HUES6 (cell line): ENCODE measurements around the gene PSMD14.

Experiments
- H3K27ac ChIP-seq: 2 replicates; pipeline ENCODE4 v1.7.0; 2013; ENCODE audit warnings: low read depth, mild to moderate bottlenecking, low read length, inconsistent platforms
- H3K27me3 ChIP-seq: 2 replicates; pipeline ENCODE4 v1.6.1; 2013; ENCODE audit warnings: low read length; ENCODE audit not compliant: control insufficient read depth, insufficient read depth
- H3K36me3 ChIP-seq: 2 replicates; pipeline ENCODE4 v1.6.1; 2013; ENCODE audit warnings: low read length; ENCODE audit not compliant: control insufficient read depth, insufficient read depth
- H3K4me1 ChIP-seq: 2 replicates; pipeline ENCODE4 v1.6.1; 2013; ENCODE audit warnings: low read length; ENCODE audit not compliant: control insufficient read depth, insufficient read depth
- H3K4me3 ChIP-seq: 2 replicates; pipeline ENCODE4 v1.5.1; 2013; ENCODE audit warnings: low read depth, low read length
- H3K9ac ChIP-seq: one replicate; pipeline ENCODE4 v1.6.1; 2013; ENCODE audit warnings: mild to moderate bottlenecking, low read length
- H3K9me3 ChIP-seq: 2 replicates; pipeline ENCODE4 v1.6.1; 2013; ENCODE audit warnings: low read depth, low read length; ENCODE audit not compliant: control insufficient read depth, insufficient read depth

PSMD14 gene

GRCh38 chr2:161412346-161412745, 104.1 kb downstream of the PSMD14 start:
- Histone ChIP-seq H3K9me3 (no peaks in the 10 kb centered on the region), H3K9ac (no peak overlapping the region), H3K27ac (no peak overlapping the region), H3K4me1 (peaks cover 40% of the 10 kb centered on the region), H3K4me3 (no peak overlapping the region), H3K27me3 (peaks cover 45% of the 10 kb centered on the region), H3K36me3 (0 out of 2 replicates have a peak, but pooled peaks cover 6% of the 10 kb centered on the region)

- Histone ChIP-seq H3K27me3 (peaks cover 65% of the 10 kb centered on the region), H3K4me1 (peaks cover 57% of the 10 kb centered on the region), H3K9me3 (no peaks in the 10 kb centered on the region), H3K4me3 (peak overlapping the region; percentile 71), H3K36me3 (0 out of 2 replicates have a peak, but pooled peaks cover 4% of the 10 kb centered on the region), H3K27ac (no peak overlapping the region), H3K9ac (peak overlapping the region; percentile 50)
Observed at GRCh38 chr2:161414042-161415033, 106.1 kb downstream of the PSMD14 start.

- Histone ChIP-seq H3K27me3 (peaks cover 74% of the 10 kb centered on the region), H3K9me3 (no peaks in the 10 kb centered on the region), H3K4me3 (peak overlapping the region; percentile 71), H3K9ac (no peak overlapping the region), H3K4me1 (peaks cover 57% of the 10 kb centered on the region), H3K36me3 (0 out of 2 replicates have a peak, but pooled peaks cover 2% of the 10 kb centered on the region), H3K27ac (no peak overlapping the region)
Observed at GRCh38 chr2:161415034-161415986, 107.1 kb downstream of the PSMD14 start.

GRCh38 chr2:161415987-161416707, 107.9 kb downstream of the PSMD14 start, which contains the start of gene TBR1:
TSS of gene TBR1 (plus strand) at chr2:161416297. CDS start at chr2:161416411, 114 bp downstream.
- Histone ChIP-seq H3K27me3 (peaks cover 83% of the 10 kb centered on the region), H3K9me3 (no peaks in the 10 kb centered on the region), H3K9ac (no peak within 1 kb of the TSS), H3K36me3 (0 out of 2 replicates have a peak, but pooled peaks cover 2% of the 10 kb centered on the region), H3K4me1 (peaks cover 57% of the 10 kb centered on the region), H3K27ac (no peak within 1 kb of the TSS), H3K4me3 (peak within 1 kb of the TSS; percentile 71)

- H3K9me3 ChIP-seq = no peaks in the 10 kb centered on the region
- H3K4me3 ChIP-seq = peak overlapping the region; percentile 40
- peaks cover 90% of the 10 kb centered on the region for H3K27me3 ChIP-seq
- H3K27ac ChIP-seq = no peak overlapping the region
- H3K9ac ChIP-seq = no peak overlapping the region
- peaks cover 57% of the 10 kb centered on the region for H3K4me1 ChIP-seq
- no peaks in the 10 kb centered on the region for H3K36me3 ChIP-seq
Observed at GRCh38 chr2:161416708-161417437, 108.6 kb downstream of the PSMD14 start.

- no peak overlapping the region for H3K27ac ChIP-seq
- no peaks in the 10 kb centered on the region for H3K9me3 ChIP-seq
- H3K4me3 ChIP-seq = peak overlapping the region; percentile 70
- peaks cover 57% of the 10 kb centered on the region for H3K4me1 ChIP-seq
- no peak overlapping the region for H3K9ac ChIP-seq
- H3K27me3 ChIP-seq = peaks cover 98% of the 10 kb centered on the region
- H3K36me3 ChIP-seq = no peaks in the 10 kb centered on the region
Observed at GRCh38 chr2:161417438-161418274, 109.4 kb downstream of the PSMD14 start.

GRCh38 chr2:161418275-161418714, 110.1 kb downstream of the PSMD14 start:
- Histone ChIP-seq H3K9ac (no peak overlapping the region), H3K27ac (no peak overlapping the region), H3K4me3 (peak overlapping the region; percentile 70), H3K27me3 (peaks cover 100% of the 10 kb centered on the region), H3K36me3 (no peaks in the 10 kb centered on the region), H3K9me3 (no peaks in the 10 kb centered on the region), H3K4me1 (peaks cover 54% of the 10 kb centered on the region)

- peaks cover 47% of the 10 kb centered on the region for H3K4me1 ChIP-seq
- H3K27ac ChIP-seq = no peak overlapping the region
- no peak overlapping the region for H3K9ac ChIP-seq
- H3K27me3 ChIP-seq = peaks cover 100% of the 10 kb centered on the region
- H3K4me3 ChIP-seq = peak overlapping the region; percentile 70
- H3K9me3 ChIP-seq = no peaks in the 10 kb centered on the region
- no peaks in the 10 kb centered on the region for H3K36me3 ChIP-seq
Observed at GRCh38 chr2:161418715-161419637, 110.8 kb downstream of the PSMD14 start.
